ENCODE results near the gene COX6A1. TPM values are rescaled to one million over a fixed set of nuclear protein-coding genes. Genes with fewer than 3 reads are reported as not detected.
A peak's percentile ranks its signal among the peaks of the same experiment; 100 is the strongest.
"Not testable (repeated sequence)": the region's sequence is repeated elsewhere in the genome, so short reads cannot be mapped to it uniquely, and the experiment has no call there.

The COX6A1 gene
- total RNA-seq, 2 experiments from 2014 or later, result 329 to 408 TPM

DNA sequence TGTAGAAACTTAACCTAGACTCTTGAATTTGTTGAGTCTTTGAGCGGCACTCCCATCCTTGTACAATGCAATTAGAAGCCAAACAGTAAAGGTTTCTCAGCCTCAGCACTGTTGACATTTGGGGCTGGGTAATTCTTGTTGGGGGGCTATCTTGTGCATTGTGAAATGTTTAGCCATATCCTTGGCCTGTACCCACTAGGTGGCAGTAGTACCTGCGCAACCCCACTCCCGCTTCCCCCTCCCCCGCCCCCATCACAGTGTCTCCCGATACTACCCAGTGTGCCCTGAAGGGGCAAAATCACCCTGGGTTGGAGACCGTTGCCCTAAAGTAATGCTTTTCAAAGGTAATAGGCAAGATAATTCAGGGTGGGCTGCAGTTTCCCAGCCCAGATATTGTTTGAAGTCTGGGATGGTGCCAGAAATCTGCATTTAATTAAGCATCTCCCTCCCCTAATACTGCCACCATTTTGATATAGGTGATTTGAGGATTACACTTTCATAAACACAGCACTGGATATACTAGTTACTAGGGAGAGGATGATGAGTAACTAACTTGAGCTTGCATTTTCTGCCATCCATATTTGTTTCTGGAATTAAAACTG is 1.8 kb downstream of the COX6A1 start:
- peaks cover 48% of the 10 kb centered on the region for H3K4me1 Mint-ChIP-seq
- peak; percentile 37 for ATAC-seq
- no peaks in the 10 kb centered on the region for H3K27me3 Mint-ChIP-seq
- CTCF ChIA-PET, result interaction anchor here (0.8 to 3.9 kb wide), 15 partner anchors 9 to 147 kb away, joined by 3 to 23 read pairs (median 4); partner anchors contain the start of genes DYNLL1, PLA2G1B, POP5 and RNU4-1
- no peaks in the 10 kb centered on the region for H3K9me3 Mint-ChIP-seq (ENCODE audit: low read depth)
- H3K36me3 Mint-ChIP-seq, result peaks cover 25% of the 10 kb centered on the region
- H3K4me3 Mint-ChIP-seq, result peak overlapping the region; percentile 41
- peak; percentile 88 for DNase-seq
- peak overlapping the region; percentile 62 for H3K27ac Mint-ChIP-seq

DNA sequence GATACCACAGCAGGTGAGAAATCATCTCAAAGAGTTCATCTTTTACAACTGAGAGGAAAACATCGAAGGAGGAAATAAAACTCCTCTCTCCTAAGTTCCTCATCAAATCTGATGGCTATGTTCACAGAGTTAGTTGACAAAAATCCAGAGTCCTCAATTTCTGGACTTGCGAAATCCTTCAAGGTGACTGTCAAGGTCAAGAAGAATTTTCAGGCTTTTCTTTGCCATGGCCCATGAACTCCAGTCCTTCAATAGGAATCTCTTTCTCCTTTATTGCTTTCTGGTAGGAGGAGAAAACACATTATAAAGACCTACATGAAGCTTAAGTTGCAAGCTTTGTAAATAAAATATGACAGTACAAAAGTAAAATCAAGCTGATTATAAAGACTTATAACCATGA is 6.8 kb downstream of the COX6A1 start:
- Mint-ChIP-seq H3K36me3 (peaks cover 37% of the 10 kb centered on the region), H3K27ac (peak overlapping the region; percentile 90), H3K9me3 (ENCODE audit: low read depth) (no peaks in the 10 kb centered on the region), H3K4me1 (peaks cover 57% of the 10 kb centered on the region), H3K27me3 (no peaks in the 10 kb centered on the region), H3K4me3 (peak overlapping the region; percentile 99)
- ATAC-seq (no peak), DNase-seq (no peak)
- CTCF ChIA-PET, result interaction anchor here (0.6 to 3.6 kb wide), 5 partner anchors 9 to 51 kb away, joined by 3 to 30 read pairs (median 7); partner anchors contain the start of genes DYNLL1 and SRSF9

DNA sequence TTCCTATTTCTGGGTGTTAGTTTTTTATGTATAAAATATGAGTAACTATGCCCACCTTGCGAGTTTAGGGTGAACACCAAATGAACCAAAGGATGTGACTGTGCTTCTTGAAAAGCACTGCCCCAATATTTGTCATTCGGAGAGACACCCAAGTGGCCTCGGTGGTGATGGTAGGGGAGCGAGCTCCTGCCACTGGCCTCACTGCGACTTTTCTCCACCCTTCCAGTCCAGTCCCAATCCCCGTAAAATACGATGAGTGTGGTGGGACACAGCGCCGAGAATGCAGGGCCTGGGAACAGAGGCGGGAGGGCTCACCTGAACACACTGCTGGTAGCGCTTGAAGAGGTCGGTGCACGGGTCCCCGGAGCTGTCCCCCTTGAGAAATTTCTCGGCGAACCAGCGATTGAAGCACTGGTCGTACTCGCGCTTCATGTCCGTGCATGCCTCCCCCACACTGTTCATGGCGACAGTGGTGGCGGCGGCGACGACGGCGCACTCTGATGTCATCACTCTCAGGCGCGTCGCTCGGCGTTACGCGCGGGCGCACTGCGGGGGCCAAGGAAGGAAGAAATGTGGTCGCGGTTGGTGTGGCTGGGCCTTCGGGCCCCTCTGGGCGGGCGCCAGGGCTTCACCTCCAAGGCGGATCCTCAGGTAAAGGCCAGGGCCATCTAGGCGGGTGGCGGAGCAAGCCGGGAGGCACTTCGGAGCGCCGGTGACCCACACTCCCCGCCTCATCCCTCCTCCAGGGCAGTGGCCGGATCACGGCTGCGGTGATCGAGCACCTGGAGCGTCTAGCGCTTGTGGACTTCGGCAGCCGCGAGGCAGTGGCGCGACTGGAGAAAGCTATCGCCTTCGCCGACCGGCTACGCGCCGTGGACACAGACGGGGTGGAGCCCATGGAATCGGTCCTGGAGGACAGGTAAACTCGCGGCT is 8.3 kb downstream of the COX6A1 start, which contains the start of the genes GATC and TRIAP1:
TSS of gene GATC (plus strand) at position 534 of the 933 bp plus-strand sequence. CDS start at position 571, 37 bp downstream.
TSS of gene TRIAP1 (minus strand) at position 474 of the 933 bp plus-strand sequence. CDS start at position 462, 12 bp downstream.
- CTCF ChIA-PET, result interaction anchor here (0.7 to 1.4 kb wide), 6 partner anchors 9 to 203 kb away, joined by 3 to 5 read pairs (median 3); partner anchors contain the start of gene DYNLL1
- Mint-ChIP-seq H3K27me3 (no peaks in the 10 kb centered on the region), H3K36me3 (peaks cover 27% of the 10 kb centered on the region), H3K4me3 (peak within 1 kb of the TSS; percentile 99), H3K4me1 (peaks cover 47% of the 10 kb centered on the region), H3K27ac (peak within 1 kb of the TSS; percentile 90), H3K9me3 (ENCODE audit: low read depth) (no peaks in the 10 kb centered on the region)
- ATAC-seq (peak; percentile 96), DNase-seq (peak; percentile 93)

DNA sequence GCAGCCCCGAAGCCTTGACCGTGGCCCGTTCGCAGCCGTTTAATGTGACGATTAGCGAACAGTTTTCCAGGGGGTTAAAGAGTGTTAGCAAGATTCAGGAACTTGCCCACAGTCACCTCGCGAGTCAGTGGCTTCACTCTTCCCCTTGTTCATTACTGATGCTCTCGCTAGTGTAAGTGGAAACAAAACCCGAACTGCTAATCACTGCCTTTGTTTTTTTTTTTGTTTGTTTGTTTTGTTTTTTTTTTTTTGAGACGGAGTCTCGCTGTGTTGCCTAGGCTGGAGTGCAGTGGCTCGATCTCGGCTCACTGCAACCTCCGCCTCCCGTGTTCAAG is 8.9 kb downstream of the COX6A1 start:
- not testable (repeated sequence) for H3K27me3 Mint-ChIP-seq; H3K9me3 Mint-ChIP-seq (ENCODE audit: low read depth); DNase-seq; ATAC-seq
- CTCF ChIA-PET, result interaction anchor here (1.1 to 1.4 kb wide), 5 partner anchors 10 to 49 kb away, joined by 3 to 5 read pairs (median 3); partner anchors contain the start of gene DYNLL1
- Mint-ChIP-seq H3K4me3 (peak overlapping the region; percentile 99), H3K27ac (peak overlapping the region; percentile 90), H3K4me1 (peaks cover 43% of the 10 kb centered on the region), H3K36me3 (peaks cover 23% of the 10 kb centered on the region)

DNA sequence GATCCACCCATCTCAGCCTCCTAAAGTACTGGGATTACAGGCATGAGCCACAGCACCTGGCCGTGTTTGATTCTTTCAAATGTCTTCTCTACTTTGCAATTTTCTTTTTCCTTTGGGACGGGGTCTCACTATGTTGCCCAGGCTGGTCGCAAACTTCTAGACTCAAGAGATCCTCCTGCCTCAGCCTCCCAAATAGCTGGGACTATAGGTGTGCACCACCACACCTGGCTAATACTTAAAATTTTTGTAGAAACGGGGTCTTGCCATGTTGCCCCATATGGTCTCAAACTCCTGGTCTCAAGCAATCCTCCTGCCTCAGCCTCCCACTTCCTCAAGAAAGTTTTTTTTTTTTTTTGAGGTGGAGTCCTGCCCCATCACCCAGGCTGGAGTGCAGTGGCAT is 10.1 kb downstream of the COX6A1 start:
- peaks cover 40% of the 10 kb centered on the region for H3K4me1 Mint-ChIP-seq
- peak overlapping the region; percentile 99 for H3K4me3 Mint-ChIP-seq
- CTCF ChIA-PET, result interaction anchor here (1.2 to 1.5 kb wide), 4 partner anchors 10 to 134 kb away, joined by 3 to 6 read pairs (median 4); partner anchors contain the start of gene POP5
- no peaks in the 10 kb centered on the region for H3K27me3 Mint-ChIP-seq
- peaks cover 23% of the 10 kb centered on the region for H3K36me3 Mint-ChIP-seq
- ATAC-seq (no peak), DNase-seq (no peak)
- peak overlapping the region; percentile 90 for H3K27ac Mint-ChIP-seq
- H3K9me3 Mint-ChIP-seq (ENCODE audit: low read depth), result no peaks in the 10 kb centered on the region

DNA sequence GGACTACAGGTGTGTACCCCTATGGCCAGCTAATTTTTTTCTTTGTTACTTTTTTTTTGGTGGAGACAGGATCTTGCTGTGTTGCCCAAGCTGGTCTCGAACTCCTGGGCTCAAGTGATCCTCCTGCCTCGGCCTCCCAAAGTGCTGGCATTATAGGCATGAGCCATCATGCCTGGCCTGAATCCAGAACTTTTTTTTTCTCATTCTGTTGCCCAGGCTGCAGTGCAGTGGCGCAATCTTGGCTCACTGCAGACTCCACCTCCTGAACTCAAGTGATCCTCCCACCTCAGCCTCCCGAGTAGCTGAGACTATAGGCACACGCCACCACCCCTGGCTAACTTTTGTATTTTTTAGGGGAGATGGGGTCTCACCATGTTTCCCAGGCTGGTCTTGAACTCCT is 14.6 kb downstream of the COX6A1 start:
- H3K36me3 Mint-ChIP-seq, result peaks cover 26% of the 10 kb centered on the region
- not testable (repeated sequence) for H3K27me3 Mint-ChIP-seq; H3K9me3 Mint-ChIP-seq (ENCODE audit: low read depth); H3K27ac Mint-ChIP-seq; ATAC-seq; DNase-seq; H3K4me3 Mint-ChIP-seq
- H3K4me1 Mint-ChIP-seq, result peaks cover 16% of the 10 kb centered on the region
- CTCF ChIA-PET, result interaction anchor here (1.0 to 6.5 kb wide), 7 partner anchors 10 to 173 kb away, joined by 4 to 37 read pairs (median 4); partner anchors contain the start of gene SRSF9

DNA sequence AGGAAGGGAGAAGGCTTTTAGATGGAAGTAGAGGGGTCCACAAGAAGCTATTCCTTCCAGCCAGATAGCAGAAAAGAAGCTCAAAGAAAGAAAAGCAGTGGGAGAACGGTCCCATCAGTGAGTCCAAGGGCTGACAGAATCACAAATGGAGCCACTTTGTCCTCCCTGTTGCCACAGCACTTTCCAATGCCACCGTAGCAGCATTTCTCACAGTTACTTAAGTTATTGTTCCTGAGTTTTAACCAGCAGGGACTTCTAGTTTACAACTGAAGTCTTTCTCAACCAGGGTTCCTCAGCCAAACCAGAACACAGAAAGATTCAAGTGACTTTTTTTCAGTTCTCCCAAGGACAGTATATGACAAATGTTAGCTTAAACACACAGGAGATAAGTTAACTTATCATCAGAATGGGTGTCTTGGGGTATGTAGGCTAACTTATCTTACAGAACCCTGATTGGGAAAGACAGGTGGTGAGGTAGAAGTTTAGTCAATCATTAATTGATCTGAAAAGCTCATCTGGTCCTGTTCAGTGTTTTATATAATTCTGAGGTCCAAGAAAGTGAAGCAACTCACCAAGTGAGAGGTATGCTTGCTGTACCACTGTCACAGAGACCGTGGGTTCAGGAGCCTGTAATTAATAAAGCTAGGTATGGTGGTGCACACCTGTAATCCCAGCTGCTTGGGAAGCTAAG is 15.3 kb downstream of the COX6A1 start:
- H3K27me3 Mint-ChIP-seq, result no peaks in the 10 kb centered on the region
- H3K4me1 Mint-ChIP-seq, result peaks cover 9% of the 10 kb centered on the region
- H3K9me3 Mint-ChIP-seq (ENCODE audit: low read depth), result no peaks in the 10 kb centered on the region
- DNase-seq, result no peak
- peaks cover 24% of the 10 kb centered on the region for H3K36me3 Mint-ChIP-seq
- no peak overlapping the region for H3K27ac Mint-ChIP-seq
- CTCF ChIA-PET, result interaction anchor here (0.9 to 6.5 kb wide), 7 partner anchors 9 to 22 kb away, joined by 4 to 37 read pairs (median 6); partner anchors contain the start of genes COX6A1 and SRSF9
- H3K4me3 Mint-ChIP-seq, result no peak overlapping the region
- no peak for ATAC-seq

DNA sequence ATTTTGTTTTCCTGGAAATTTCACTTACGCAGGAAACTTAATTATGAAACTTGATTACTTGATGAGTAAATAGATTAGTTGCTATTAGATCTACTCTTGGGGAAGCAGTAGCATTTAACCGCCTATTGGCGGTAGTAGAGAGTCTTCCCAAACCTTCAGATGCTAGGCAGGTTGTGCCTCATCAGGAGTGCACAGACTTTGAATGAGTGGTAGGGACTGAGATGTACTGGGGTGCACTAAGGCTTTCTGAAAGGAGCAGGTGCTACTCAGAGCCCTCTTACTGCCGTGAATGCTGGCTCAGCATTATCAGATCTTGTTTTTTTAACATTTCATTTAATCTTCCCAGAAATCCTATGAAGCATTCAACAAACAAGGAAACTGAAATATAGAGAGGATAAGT is 16.1 kb downstream of the COX6A1 start:
- peak; percentile 90 for ATAC-seq
- Mint-ChIP-seq H3K4me3 (no peak overlapping the region), H3K27ac (peak overlapping the region; percentile 15), H3K4me1 (peaks cover 8% of the 10 kb centered on the region), H3K36me3 (peaks cover 29% of the 10 kb centered on the region), H3K9me3 (ENCODE audit: low read depth) (no peaks in the 10 kb centered on the region), H3K27me3 (no peaks in the 10 kb centered on the region)
- DNase-seq, result peak; percentile 48
- CTCF ChIA-PET, result interaction anchor here (1.5 to 6.5 kb wide), 4 partner anchors 9 to 21 kb away, joined by 4 to 37 read pairs (median 6); partner anchors contain the start of gene SRSF9

DNA sequence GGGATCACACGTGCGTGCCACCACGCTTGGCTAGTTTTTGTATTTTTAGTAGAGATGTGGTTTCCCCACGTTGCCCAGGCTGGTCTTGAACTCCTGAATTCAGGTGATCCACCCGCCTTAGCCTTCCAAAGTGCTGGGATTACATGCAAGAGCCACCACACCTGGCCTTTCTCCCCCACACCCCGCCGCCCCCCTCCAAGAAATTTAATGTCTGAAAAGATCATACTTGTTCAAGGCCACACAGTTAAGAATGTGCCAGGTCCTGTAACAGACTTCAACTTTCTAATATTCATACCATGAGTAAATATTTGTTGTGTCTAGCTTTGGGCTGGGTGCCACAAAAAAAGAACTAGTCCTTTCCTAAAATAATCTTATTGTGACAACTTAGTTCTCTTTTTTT is 17.4 kb downstream of the COX6A1 start:
- H3K27me3 Mint-ChIP-seq, result no peaks in the 10 kb centered on the region
- CTCF ChIA-PET, result interaction anchor here (0.7 to 6.5 kb wide), 5 partner anchors 11 to 1004 kb away, joined by 3 to 37 read pairs (median 6); partner anchors contain the start of gene SRSF9
- H3K36me3 Mint-ChIP-seq, result peaks cover 37% of the 10 kb centered on the region
- DNase-seq, result no peak
- H3K27ac Mint-ChIP-seq, result no peak overlapping the region
- H3K4me1 Mint-ChIP-seq, result peaks cover 5% of the 10 kb centered on the region
- H3K9me3 Mint-ChIP-seq (ENCODE audit: low read depth), result no peaks in the 10 kb centered on the region
- H3K4me3 Mint-ChIP-seq, result no peak overlapping the region
- ATAC-seq, result no peak

DNA sequence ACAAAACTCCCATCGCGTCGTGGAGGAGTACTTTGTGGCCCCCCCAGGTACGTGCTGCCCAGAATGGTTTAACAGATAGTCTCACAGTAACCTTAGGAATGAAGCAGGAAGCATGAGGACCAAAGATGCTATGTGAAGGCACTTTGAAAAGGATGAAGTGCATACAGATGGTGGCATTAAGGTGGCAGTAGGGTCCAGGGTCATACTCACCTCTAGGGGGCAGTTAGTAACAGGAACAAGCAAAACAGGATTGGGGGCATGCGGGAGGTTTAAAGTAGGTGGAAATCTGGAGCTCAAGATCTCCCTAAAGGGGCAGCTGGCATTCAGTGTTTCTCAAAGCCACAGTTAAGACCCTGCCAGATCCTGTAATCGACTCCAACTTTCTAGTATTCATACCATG is 19.2 kb downstream of the COX6A1 start:
- Mint-ChIP-seq H3K9me3 (ENCODE audit: low read depth) (no peaks in the 10 kb centered on the region), H3K36me3 (peaks cover 46% of the 10 kb centered on the region), H3K27me3 (no peaks in the 10 kb centered on the region), H3K4me3 (no peak overlapping the region), H3K4me1 (peaks cover 4% of the 10 kb centered on the region), H3K27ac (no peak overlapping the region)
- ATAC-seq, result no peak
- CTCF ChIA-PET, result interaction anchor here (0.7 to 6.5 kb wide), 4 partner anchors 9 to 217 kb away, joined by 4 to 37 read pairs (median 15); partner anchors contain the start of gene SRSF9
- DNase-seq, result no peak

DNA sequence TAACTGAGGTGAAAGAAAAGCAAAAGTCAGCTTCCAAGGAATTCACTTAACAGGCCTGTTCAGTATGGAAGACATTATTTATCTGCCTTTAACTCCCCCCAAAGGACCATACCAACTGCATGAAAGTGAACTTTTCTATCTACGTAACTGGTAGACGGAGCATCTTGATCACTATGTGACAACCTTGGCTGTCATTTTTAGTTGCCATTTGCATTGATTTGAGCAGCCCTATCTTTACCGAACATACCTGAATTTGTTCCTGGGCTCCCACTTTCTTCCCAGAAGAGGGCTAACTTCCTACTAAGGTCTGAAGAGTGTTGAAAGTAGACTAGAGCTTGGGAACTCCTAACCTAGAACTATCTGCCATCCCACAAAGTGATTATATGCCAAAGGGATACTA is 22.2 kb downstream of the COX6A1 start:
- CTCF ChIA-PET, result interaction anchor here (1.1 kb wide), 1 partner anchor 21 kb away, joined by 3 read pairs; no protein-coding TSS in a partner anchor
- no peak overlapping the region for H3K4me3 Mint-ChIP-seq
- H3K9me3 Mint-ChIP-seq (ENCODE audit: low read depth), result no peaks in the 10 kb centered on the region
- no peak overlapping the region for H3K27ac Mint-ChIP-seq
- no peaks in the 10 kb centered on the region for H3K4me1 Mint-ChIP-seq
- DNase-seq (no peak), ATAC-seq (no peak)
- H3K27me3 Mint-ChIP-seq, result no peaks in the 10 kb centered on the region
- H3K36me3 Mint-ChIP-seq, result peaks cover 71% of the 10 kb centered on the region

DNA sequence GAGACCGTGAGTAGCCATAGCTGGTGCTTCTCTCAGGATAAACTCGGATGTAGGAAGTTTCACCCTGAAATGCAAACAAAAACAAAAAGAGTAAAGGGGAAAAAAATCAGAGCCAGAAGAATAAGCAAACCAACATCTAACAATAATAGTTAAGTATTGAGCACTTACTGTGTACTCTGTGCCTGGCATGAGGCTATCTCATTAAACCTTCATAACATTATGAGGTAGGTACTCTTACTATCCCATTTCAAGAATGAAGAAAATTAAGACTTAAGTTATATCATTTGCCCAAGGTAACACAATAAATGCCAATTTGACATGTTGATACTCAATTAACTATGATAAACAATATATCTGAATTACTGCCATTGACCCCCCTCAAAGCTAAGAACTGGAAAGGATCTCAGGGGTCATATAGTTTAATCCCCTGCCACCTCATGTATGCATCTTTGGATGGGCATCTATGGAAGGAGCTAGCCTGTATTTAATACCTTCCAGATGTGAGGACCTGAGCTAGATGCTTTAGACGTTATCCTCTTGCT is 24.3 kb downstream of the COX6A1 start:
- Mint-ChIP-seq H3K4me3 (no peak overlapping the region), H3K27me3 (no peaks in the 10 kb centered on the region), H3K36me3 (peaks cover 69% of the 10 kb centered on the region), H3K9me3 (ENCODE audit: low read depth) (no peaks in the 10 kb centered on the region), H3K4me1 (peaks cover 12% of the 10 kb centered on the region), H3K27ac (no peak overlapping the region)
- ATAC-seq, result no peak
- CTCF ChIA-PET, result interaction anchor here (1.1 to 1.7 kb wide), 2 partner anchors 10 to 22 kb away, joined by 3 to 4 read pairs; no protein-coding TSS in a partner anchor
- DNase-seq, result no peak
